A549 treated with DMSO at 1 μM for 4 hours (cell line): ENCODE data around the gene TNK1. TPM values are rescaled to one million over a fixed set of nuclear protein-coding genes. Genes with fewer than 3 reads are reported as not detected.

Experiments used
- total RNA-seq: library from RNA; stranded (reverse); fragments of 200-300 nt; extraction: Qiagen RNA extraction; gene quantifications from 5 replicates; pipeline ENCODE4 v1.2.3, GENCODE V29; 2022; ENCODE audit warnings: low read depth

Gene TNK1
- total RNA-seq: 1.3 to 1.8 TPM (median 1.6 TPM) in 5 replicates

GRCh38 chr17:7380855-7381683, at the start of gene TNK1:
TSS of gene TNK1 (plus strand) at chr17:7381089. CDS start at chr17:7382927, 1,838 bp downstream.

GRCh38 chr17:7336240-7337175, 44.4 kb upstream of the TNK1 start, which contains the start of gene ACAP1:
TSS of gene ACAP1 (plus strand) at chr17:7336529. CDS start at chr17:7336735, 206 bp downstream.

GRCh38 chr17:7351665-7352502, 29.0 kb upstream of the TNK1 start, which contains the start of gene KCTD11:
TSS of gene KCTD11 (plus strand) at chr17:7352162.

GRCh38 chr17:7355053-7355452, 25.8 kb upstream of the TNK1 start, which contains the start of gene TMEM95:
TSS of gene TMEM95 (plus strand) at chr17:7355156. CDS start at chr17:7355205, 49 bp downstream.

GRCh38 chr17:7394452-7395191, 13.7 kb downstream of the TNK1 start, which contains the start of gene PLSCR3:
TSS of gene PLSCR3 (minus strand) at chr17:7394525. CDS start at chr17:7394110, 415 bp downstream.

GRCh38 chr17:7403977-7404736, 23.3 kb downstream of the TNK1 start, which contains the start of gene TMEM256:
TSS of gene TMEM256 (minus strand) at chr17:7404097. CDS start at chr17:7404084, 13 bp downstream.

GRCh38 chr17:7407485-7408251, 26.8 kb downstream of the TNK1 start, which contains the start of gene NLGN2:
TSS of gene NLGN2 (plus strand) at chr17:7407845. CDS start at chr17:7408256, 411 bp downstream.

GRCh38 chr17:7419819-7420610, 39.1 kb downstream of the TNK1 start, which contains the start of gene SPEM1:
TSS of gene SPEM1 (plus strand) at chr17:7420324. CDS start at chr17:7420385, 61 bp downstream.

GRCh38 chr17:7425316-7425715, 44.4 kb downstream of the TNK1 start, which contains the start of gene SPEM2:
TSS of gene SPEM2 (plus strand) at chr17:7425616. CDS start at chr17:7425689, 73 bp downstream.

GRCh38 chr17:7428557-7428956, 47.7 kb downstream of the TNK1 start, which contains the start of gene SPEM3:
TSS of gene SPEM3 (plus strand) at chr17:7428857. CDS start at chr17:7428903, 46 bp downstream.

Other genes starting within 250 kb of the TNK1 start
- gene ASGR1, start 201.7 kb upstream of the TNK1 start, total RNA-seq: 1.1 to 1.7 TPM (median 1.2 TPM) in 5 replicates
- gene DLG4, start 161.3 kb upstream of the TNK1 start, total RNA-seq: 7.3 to 9.7 TPM (median 8.5 TPM) in 5 replicates
- gene ACADVL, start 161.2 kb upstream of the TNK1 start, total RNA-seq: 339 to 466 TPM (median 425 TPM) in 5 replicates
- gene DVL2, start 146.6 kb upstream of the TNK1 start, total RNA-seq: 31.4 to 43.0 TPM (median 35.3 TPM) in 5 replicates
- gene PHF23, start 141.6 kb upstream of the TNK1 start, total RNA-seq: 90.3 to 102 TPM (median 93.3 TPM) in 5 replicates
- 605 to 729 TPM (median 704 TPM) in 5 replicates for gene GABARAP, start 138.6 kb upstream of the TNK1 start, total RNA-seq
- 208 to 246 TPM (median 226 TPM) in 5 replicates for gene CTDNEP1, start 129.4 kb upstream of the TNK1 start, total RNA-seq
- 116 to 129 TPM (median 124 TPM) in 5 replicates for gene ELP5, start 128.9 kb upstream of the TNK1 start, total RNA-seq
- 0.63 to 0.91 TPM (median 0.76 TPM) in 5 replicates for gene CLDN7, start 118.6 kb upstream of the TNK1 start, total RNA-seq
- 0.13 to 0.27 TPM (median 0.16 TPM) in 5 replicates for gene SLC2A4, start 99.4 kb upstream of the TNK1 start, total RNA-seq
- 0.40 to 0.60 TPM (median 0.53 TPM) in 5 replicates for gene YBX2, start 86.5 kb upstream of the TNK1 start, total RNA-seq
- gene EIF5A, start 73.5 kb upstream of the TNK1 start, total RNA-seq: 1,614 to 1,831 TPM (median 1,704 TPM) in 5 replicates
- 75.1 to 106 TPM (median 95.2 TPM) in 5 replicates for gene GPS2, start 65.7 kb upstream of the TNK1 start, total RNA-seq
- gene NEURL4, start 51.8 kb upstream of the TNK1 start, total RNA-seq: 27.1 to 33.9 TPM (median 31.9 TPM) in 5 replicates
- gene ACAP1, start 44.6 kb upstream of the TNK1 start, total RNA-seq: 3.9 to 7.6 TPM (median 4.2 TPM) in 5 replicates
- gene KCTD11, start 28.9 kb upstream of the TNK1 start, total RNA-seq: 12.5 to 15.9 TPM (median 13.7 TPM) in 5 replicates
- not detected in 5 replicates for gene TMEM95, start 25.9 kb upstream of the TNK1 start, total RNA-seq
- 34.1 to 39.8 TPM (median 34.4 TPM) in 5 replicates for gene PLSCR3, start 13.4 kb downstream of the TNK1 start, total RNA-seq
- gene TMEM256, start 23.0 kb downstream of the TNK1 start, total RNA-seq: 181 to 226 TPM (median 200 TPM) in 5 replicates
- 15.4 to 21.5 TPM (median 18.0 TPM) in 5 replicates for gene NLGN2, start 26.8 kb downstream of the TNK1 start, total RNA-seq
- 0.08 TPM in 1 of 5 replicates, not detected in the others for gene SPEM1, start 39.2 kb downstream of the TNK1 start, total RNA-seq
- 0.07 TPM in 1 of 5 replicates, not detected in the others for gene SPEM2, start 44.5 kb downstream of the TNK1 start, total RNA-seq
- 0.03 TPM in 2 of 5 replicates, not detected in the others for gene SPEM3, start 47.8 kb downstream of the TNK1 start, total RNA-seq
- gene TMEM102, start 54.3 kb downstream of the TNK1 start, total RNA-seq: 10.3 to 13.9 TPM (median 12.1 TPM) in 5 replicates
- 0.86 to 1.3 TPM (median 1.1 TPM) in 5 replicates for gene FGF11, start 58.4 kb downstream of the TNK1 start, total RNA-seq
- gene CHRNB1, start 64.0 kb downstream of the TNK1 start, total RNA-seq: 5.4 to 7.8 TPM (median 7.1 TPM) in 5 replicates
- gene ZBTB4, start 98.5 kb downstream of the TNK1 start, total RNA-seq: 21.4 to 26.2 TPM (median 24.4 TPM) in 5 replicates
- gene SLC35G6, start 100.4 kb downstream of the TNK1 start, total RNA-seq: not detected in 5 replicates
- gene POLR2A, start 103.3 kb downstream of the TNK1 start, total RNA-seq: 69.1 to 95.1 TPM (median 80.5 TPM) in 5 replicates
- 8.4 to 13.8 TPM (median 11.7 TPM) in 5 replicates for gene TNFSF12, start 168.0 kb downstream of the TNK1 start, total RNA-seq
- 0.53 to 0.94 TPM (median 0.70 TPM) in 5 replicates for gene TNFSF13, start 177.7 kb downstream of the TNK1 start, total RNA-seq
- 90.8 to 107 TPM (median 105 TPM) in 5 replicates for gene SENP3, start 180.8 kb downstream of the TNK1 start, total RNA-seq
- gene CD68, start 198.5 kb downstream of the TNK1 start, total RNA-seq: 31.9 to 41.8 TPM (median 37.0 TPM) in 5 replicates
- gene MPDU1, start 202.8 kb downstream of the TNK1 start, total RNA-seq: 117 to 176 TPM (median 130 TPM) in 5 replicates
- 0.36 to 0.44 TPM (median 0.37 TPM) in 5 replicates for gene SOX15, start 209.0 kb downstream of the TNK1 start, total RNA-seq
- 59.9 to 63.2 TPM (median 61.1 TPM) in 5 replicates for gene FXR2, start 233.8 kb downstream of the TNK1 start, total RNA-seq
- gene SAT2, start 246.7 kb downstream of the TNK1 start, total RNA-seq: 75.9 to 92.6 TPM (median 88.1 TPM) in 5 replicates
- 0.38 to 0.70 TPM (median 0.50 TPM) in 5 replicates for gene SHBG, start 249.0 kb downstream of the TNK1 start, total RNA-seq